ENCODE results near the gene PLCH1.

The PLCH1 gene

DNA sequence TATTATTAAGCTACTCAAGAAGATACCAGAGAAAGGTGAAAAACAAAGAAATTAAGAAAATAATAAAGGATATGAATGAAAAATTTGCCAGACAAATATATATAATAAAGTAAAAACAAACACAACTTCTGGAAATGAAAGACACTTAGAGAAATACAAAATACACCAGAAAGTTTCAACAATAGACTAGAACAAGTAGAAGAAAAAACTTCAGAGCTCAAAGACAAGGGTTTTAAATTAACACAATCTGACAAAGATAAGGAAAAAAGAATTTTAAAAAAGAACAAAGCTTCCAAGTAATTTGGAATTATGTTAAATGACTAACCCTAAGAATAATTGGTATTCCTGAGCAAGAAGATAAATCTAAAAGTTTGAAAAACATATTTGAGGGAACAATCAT is 135.3 kb downstream of the PLCH1 start (continued):
- TF ChIP-seq, protein P1, sequence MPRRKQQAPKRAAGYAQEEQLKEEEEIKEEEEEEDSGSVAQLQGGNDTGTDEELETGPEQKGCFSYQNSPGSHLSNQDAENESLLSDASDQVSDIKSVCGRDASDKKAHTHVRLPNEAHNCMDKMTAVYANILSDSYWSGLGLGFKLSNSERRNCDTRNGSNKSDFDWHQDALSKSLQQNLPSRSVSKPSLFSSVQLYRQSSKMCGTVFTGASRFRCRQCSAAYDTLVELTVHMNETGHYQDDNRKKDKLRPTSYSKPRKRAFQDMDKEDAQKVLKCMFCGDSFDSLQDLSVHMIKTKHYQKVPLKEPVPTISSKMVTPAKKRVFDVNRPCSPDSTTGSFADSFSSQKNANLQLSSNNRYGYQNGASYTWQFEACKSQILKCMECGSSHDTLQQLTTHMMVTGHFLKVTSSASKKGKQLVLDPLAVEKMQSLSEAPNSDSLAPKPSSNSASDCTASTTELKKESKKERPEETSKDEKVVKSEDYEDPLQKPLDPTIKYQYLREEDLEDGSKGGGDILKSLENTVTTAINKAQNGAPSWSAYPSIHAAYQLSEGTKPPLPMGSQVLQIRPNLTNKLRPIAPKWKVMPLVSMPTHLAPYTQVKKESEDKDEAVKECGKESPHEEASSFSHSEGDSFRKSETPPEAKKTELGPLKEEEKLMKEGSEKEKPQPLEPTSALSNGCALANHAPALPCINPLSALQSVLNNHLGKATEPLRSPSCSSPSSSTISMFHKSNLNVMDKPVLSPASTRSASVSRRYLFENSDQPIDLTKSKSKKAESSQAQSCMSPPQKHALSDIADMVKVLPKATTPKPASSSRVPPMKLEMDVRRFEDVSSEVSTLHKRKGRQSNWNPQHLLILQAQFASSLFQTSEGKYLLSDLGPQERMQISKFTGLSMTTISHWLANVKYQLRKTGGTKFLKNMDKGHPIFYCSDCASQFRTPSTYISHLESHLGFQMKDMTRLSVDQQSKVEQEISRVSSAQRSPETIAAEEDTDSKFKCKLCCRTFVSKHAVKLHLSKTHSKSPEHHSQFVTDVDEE (CRISPR knock-in tag; IDR thresholded peaks at IDR 0.05), result no peak

DNA sequence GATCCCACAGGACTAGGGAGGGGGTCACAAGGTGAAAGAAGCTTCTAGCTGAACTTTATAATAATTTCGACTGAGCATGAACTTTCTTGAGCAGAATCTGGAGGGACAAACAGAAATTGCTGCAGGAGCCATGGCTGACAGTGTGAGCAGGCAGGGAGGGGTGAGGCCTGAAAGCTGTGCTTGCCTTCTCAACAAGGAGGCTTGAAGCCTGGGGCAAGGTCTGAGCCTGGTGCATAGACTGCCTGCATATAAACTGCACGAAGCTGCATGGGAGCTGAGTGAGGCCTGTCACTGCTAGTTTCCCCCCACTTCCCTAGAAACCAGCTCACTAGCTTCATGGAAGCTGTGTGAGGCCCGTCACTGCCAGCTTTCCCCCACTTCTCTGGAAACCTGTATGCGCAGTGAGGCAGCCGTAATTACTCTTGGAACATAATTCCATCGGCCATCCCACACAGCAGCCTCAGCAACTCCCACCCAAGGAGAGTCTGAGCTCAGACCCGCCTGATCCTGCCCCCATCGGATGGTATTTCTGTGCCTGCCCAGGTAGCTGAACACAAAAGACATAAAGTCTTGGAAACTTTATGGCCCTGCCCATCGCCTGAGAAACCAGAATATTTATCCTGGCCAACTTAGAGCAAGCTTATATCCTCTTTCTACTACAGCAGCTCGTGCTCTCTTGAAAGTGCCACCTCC is 136.5 kb downstream of the PLCH1 start:
- no peak for ATAC-seq

DNA sequence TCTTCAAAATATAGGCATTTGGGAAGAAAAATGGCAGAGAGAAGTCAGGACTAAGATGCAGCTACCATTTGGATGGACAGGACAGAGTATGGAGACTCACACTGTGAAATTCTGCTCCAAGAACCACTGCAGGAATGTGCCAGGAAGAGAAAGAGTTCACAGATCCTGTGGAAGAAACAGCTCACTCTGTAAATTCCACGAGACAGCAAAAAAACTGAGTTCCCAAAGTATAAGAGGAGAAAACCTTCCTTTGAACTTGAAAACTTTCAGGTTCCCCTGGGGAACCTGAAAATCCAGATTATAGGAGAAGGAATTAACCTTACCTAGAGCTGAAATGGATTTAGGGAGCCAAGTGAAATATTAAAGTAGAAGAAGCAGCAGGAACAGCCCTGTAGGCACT is 137.1 kb downstream of the PLCH1 start:
- ATAC-seq, result no peak
- TF ChIP-seq RARB (CRISPR knock-in tag; IDR thresholded peaks at IDR 0.05), result no peak
- TF ChIP-seq, protein P2, sequence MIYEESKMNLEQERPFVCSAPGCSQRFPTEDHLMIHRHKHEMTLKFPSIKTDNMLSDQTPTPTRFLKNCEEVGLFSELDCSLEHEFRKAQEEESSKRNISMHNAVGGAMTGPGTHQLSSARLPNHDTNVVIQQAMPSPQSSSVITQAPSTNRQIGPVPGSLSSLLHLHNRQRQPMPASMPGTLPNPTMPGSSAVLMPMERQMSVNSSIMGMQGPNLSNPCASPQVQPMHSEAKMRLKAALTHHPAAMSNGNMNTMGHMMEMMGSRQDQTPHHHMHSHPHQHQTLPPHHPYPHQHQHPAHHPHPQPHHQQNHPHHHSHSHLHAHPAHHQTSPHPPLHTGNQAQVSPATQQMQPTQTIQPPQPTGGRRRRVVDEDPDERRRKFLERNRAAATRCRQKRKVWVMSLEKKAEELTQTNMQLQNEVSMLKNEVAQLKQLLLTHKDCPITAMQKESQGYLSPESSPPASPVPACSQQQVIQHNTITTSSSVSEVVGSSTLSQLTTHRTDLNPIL (CRISPR knock-in tag; IDR thresholded peaks at IDR 0.05; ENCODE audit: low read depth), result no peak
- TF ChIP-seq ZC3H10 (CRISPR knock-in tag; IDR thresholded peaks at IDR 0.05), result no peak
- TF ChIP-seq ZFP3 (CRISPR knock-in tag; IDR thresholded peaks at IDR 0.05), result no peak
- no peak for TF ChIP-seq ZNF8 (CRISPR knock-in tag; IDR thresholded peaks at IDR 0.05)
- no peak for TF ChIP-seq ESRRG (CRISPR knock-in tag; IDR thresholded peaks at IDR 0.05)

More for the DNA sequence above, 136.5 kb downstream of the PLCH1 start:
- TF ChIP-seq SNAI2 (CRISPR knock-in tag; IDR thresholded peaks at IDR 0.05), result no peak
- TF ChIP-seq ZNF8 (CRISPR knock-in tag; IDR thresholded peaks at IDR 0.05), result no peak
- TF ChIP-seq, protein P3, sequence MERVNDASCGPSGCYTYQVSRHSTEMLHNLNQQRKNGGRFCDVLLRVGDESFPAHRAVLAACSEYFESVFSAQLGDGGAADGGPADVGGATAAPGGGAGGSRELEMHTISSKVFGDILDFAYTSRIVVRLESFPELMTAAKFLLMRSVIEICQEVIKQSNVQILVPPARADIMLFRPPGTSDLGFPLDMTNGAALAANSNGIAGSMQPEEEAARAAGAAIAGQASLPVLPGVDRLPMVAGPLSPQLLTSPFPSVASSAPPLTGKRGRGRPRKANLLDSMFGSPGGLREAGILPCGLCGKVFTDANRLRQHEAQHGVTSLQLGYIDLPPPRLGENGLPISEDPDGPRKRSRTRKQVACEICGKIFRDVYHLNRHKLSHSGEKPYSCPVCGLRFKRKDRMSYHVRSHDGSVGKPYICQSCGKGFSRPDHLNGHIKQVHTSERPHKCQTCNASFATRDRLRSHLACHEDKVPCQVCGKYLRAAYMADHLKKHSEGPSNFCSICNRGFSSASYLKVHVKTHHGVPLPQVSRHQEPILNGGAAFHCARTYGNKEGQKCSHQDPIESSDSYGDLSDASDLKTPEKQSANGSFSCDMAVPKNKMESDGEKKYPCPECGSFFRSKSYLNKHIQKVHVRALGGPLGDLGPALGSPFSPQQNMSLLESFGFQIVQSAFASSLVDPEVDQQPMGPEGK (CRISPR knock-in tag; IDR thresholded peaks at IDR 0.05; ENCODE audit: borderline replicate concordance), result no peak
- TF ChIP-seq ZNF565 (CRISPR knock-in tag; conservative IDR thresholded peaks at IDR 0.05; ENCODE audit: low read depth), result no peak
- TF ChIP-seq BACH2 (CRISPR knock-in tag; IDR thresholded peaks at IDR 0.05; ENCODE audit: borderline replicate concordance), result no peak
- no peak for TF ChIP-seq ESRRG (CRISPR knock-in tag; IDR thresholded peaks at IDR 0.05)
- TF ChIP-seq ARNTL (CRISPR knock-in tag; IDR thresholded peaks at IDR 0.05; ENCODE audit: borderline replicate concordance, low read depth), result no peak
- no peak for TF ChIP-seq TCF4 (CRISPR knock-in tag; IDR thresholded peaks at IDR 0.05; ENCODE audit: borderline replicate concordance)
- TF ChIP-seq, protein P4, sequence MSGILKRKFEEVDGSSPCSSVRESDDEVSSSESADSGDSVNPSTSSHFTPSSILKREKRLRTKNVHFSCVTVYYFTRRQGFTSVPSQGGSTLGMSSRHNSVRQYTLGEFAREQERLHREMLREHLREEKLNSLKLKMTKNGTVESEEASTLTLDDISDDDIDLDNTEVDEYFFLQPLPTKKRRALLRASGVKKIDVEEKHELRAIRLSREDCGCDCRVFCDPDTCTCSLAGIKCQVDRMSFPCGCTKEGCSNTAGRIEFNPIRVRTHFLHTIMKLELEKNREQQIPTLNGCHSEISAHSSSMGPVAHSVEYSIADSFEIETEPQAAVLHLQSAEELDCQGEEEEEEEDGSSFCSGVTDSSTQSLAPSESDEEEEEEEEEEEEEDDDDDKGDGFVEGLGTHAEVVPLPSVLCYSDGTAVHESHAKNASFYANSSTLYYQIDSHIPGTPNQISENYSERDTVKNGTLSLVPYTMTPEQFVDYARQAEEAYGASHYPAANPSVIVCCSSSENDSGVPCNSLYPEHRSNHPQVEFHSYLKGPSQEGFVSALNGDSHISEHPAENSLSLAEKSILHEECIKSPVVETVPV (CRISPR knock-in tag; IDR thresholded peaks at IDR 0.05), result no peak
- TF ChIP-seq ZFP30 (CRISPR knock-in tag; IDR thresholded peaks at IDR 0.05), result no peak
- TF ChIP-seq, protein P2 (CRISPR knock-in tag; IDR thresholded peaks at IDR 0.05; ENCODE audit: low read depth), result no peak
- TF ChIP-seq ZC3H10 (CRISPR knock-in tag; IDR thresholded peaks at IDR 0.05), result no peak
- TF ChIP-seq, protein P5, sequence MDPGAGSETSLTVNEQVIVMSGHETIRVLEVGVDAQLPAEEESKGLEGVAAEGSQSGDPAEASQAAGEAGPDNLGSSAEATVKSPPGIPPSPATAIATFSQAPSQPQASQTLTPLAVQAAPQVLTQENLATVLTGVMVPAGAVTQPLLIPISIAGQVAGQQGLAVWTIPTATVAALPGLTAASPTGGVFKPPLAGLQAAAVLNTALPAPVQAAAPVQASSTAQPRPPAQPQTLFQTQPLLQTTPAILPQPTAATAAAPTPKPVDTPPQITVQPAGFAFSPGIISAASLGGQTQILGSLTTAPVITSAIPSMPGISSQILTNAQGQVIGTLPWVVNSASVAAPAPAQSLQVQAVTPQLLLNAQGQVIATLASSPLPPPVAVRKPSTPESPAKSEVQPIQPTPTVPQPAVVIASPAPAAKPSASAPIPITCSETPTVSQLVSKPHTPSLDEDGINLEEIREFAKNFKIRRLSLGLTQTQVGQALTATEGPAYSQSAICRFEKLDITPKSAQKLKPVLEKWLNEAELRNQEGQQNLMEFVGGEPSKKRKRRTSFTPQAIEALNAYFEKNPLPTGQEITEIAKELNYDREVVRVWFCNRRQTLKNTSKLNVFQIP (CRISPR knock-in tag; IDR thresholded peaks at IDR 0.05; ENCODE audit: borderline replicate concordance, low read depth), result no peak
- no peak for TF ChIP-seq ZFP3 (CRISPR knock-in tag; IDR thresholded peaks at IDR 0.05)
- no peak for TF ChIP-seq OSR1 (CRISPR knock-in tag; IDR thresholded peaks at IDR 0.05)
- TF ChIP-seq, protein P1 (CRISPR knock-in tag; IDR thresholded peaks at IDR 0.05), result no peak
- no peak for TF ChIP-seq TOX (CRISPR knock-in tag; IDR thresholded peaks at IDR 0.05; ENCODE audit: borderline replicate concordance)
- no peak for TF ChIP-seq ZNF70 (CRISPR knock-in tag; IDR thresholded peaks at IDR 0.05)
- TF ChIP-seq CSDC2 (CRISPR knock-in tag; IDR thresholded peaks at IDR 0.05), result no peak
